ENCODE data around the gene SIGLECL1. TPM values are rescaled to one million over a fixed set of nuclear protein-coding genes. Genes with fewer than 3 reads are reported as not detected.
A peak's percentile ranks its signal among the peaks of the same experiment; 100 is the strongest.

Gene SIGLECL1
- not detected in 2 replicates for total RNA-seq (2011; cell fraction: chromatin; rRNA removed; ENCODE audit: low replicate concordance)
- total RNA-seq (2011; cell fraction: nucleolus; rRNA removed): not detected in 2 replicates
- not detected in 2 replicates for total RNA-seq (2011; cell fraction: nucleoplasm; rRNA removed)
- total RNA-seq (2014; rRNA removed) (not detected in 2 replicates), total RNA-seq (2014; rRNA removed; fragmentation: Illumina TruSeq; extraction: Trizol) (not detected in 2 replicates), total RNA-seq (2015; rRNA removed; fragmentation: Illumina TruSeq; extraction: Trizol) (not detected in 2 replicates), total RNA-seq (2021) (not detected in 2 replicates), polyA plus RNA-seq (2011; rRNA removed) (not detected in 2 replicates), polyA plus RNA-seq (2014; fragmentation: Illumina TruSeq; extraction: Trizol) (not detected in 2 replicates), polyA plus RNA-seq (2014; fragmentation: Nextera tagmentation; extraction: Ambion mirVana) (not detected), polyA plus RNA-seq (2014; rRNA removed) (not detected in 2 replicates), polyA minus RNA-seq (2011; rRNA and poly(A)+ RNA removed) (not detected in 2 replicates), Bru-seq, nascent RNA (percentile 8 among the genes with signal in this experiment), BruChase-seq, experiment 1, labeled RNA remaining after a 2-hour chase (percentile 19 among the genes with signal in this experiment), BruChase-seq, experiment 2, labeled RNA remaining after a 6-hour chase (percentile 15 among the genes with signal in this experiment)
- not detected in 2 replicates for polyA plus RNA-seq (2011; cell fraction: cytosol; rRNA removed)
- 0.15 and 0.17 TPM in 2 replicates for polyA plus RNA-seq (2011; cell fraction: nucleus; rRNA removed)
- not detected in 2 replicates for polyA plus RNA-seq (2012)
- not detected in 2 replicates for polyA minus RNA-seq (2011; cell fraction: cytosol; rRNA and poly(A)+ RNA removed)
- not detected in 2 replicates for polyA minus RNA-seq (2011; cell fraction: nucleus; rRNA and poly(A)+ RNA removed)
- long read RNA-seq, experiment 1: 0 reads
- long read RNA-seq, experiment 2: 0 reads
- long read RNA-seq, experiment 3: 0 reads

- ChIA-PET CTCF (ENCODE audit: low intra/inter-chr PET ratio) (no interaction called here), POLR2A (no interaction called here)
- H2AFZ ChIP-seq (ENCODE audit: low read depth, low read length): no peak within 1 kb of the TSS
- DNase-seq (ENCODE audit: extremely low read depth in 1 of 4, low spot score in 3 of 4) (peak in 1 of 4 experiments; percentile 22), ATAC-seq (no peak), FAIRE-seq (no peak)
- 83% methylated on average over 22 of the region's 23 CpGs for WGBS (ENCODE audit: insufficient coverage, low coverage, missing lambda C conversion rate)
- H3K9me3 ChIP-seq (replicated peaks; ENCODE audit: control insufficient read depth, insufficient read depth, low read depth, low read length): no peaks in the 10 kb centered on the region
- no peak within 1 kb of the TSS for H3K9ac ChIP-seq (ENCODE audit: insufficient read depth in 1 of 2, low read depth in 2 of 2, low read length in 2 of 2)
- no peaks in the 10 kb centered on the region for H3K36me3 ChIP-seq (ENCODE audit: control insufficient read depth, insufficient read depth, low read length)
- H3K9me1 ChIP-seq (ENCODE audit: control insufficient read depth, insufficient read depth, low read length): no peaks in the 10 kb centered on the region
- no peaks in the 10 kb centered on the region for H3K79me2 ChIP-seq (ENCODE audit: control insufficient read depth, insufficient read depth, low read length)
- no peak within 1 kb of the TSS for H3K4me2 ChIP-seq (ENCODE audit: insufficient read depth, low read length)
- no peak within 1 kb of the TSS for H3K4me3 ChIP-seq
- in situ Hi-C loops (cut with MboI): no loop called here
- TF ChIP-seq ZBTB33 (CRISPR knock-in tag; IDR thresholded peaks at IDR 0.05) (peak; percentile 88), ZNF124 (CRISPR knock-in tag; IDR thresholded peaks at IDR 0.05) (no peak)
- no peaks in the 10 kb centered on the region for H4K20me1 ChIP-seq (replicated peaks; ENCODE audit: control insufficient read depth, insufficient read depth, low read length)
- H3K4me1 ChIP-seq (replicated peaks in 1 of 2; ENCODE audit: control insufficient read depth in 2 of 2, insufficient read depth in 2 of 2, low read length in 2 of 2): peaks cover 0 to 7% of the 10 kb centered on the region in 2 experiments; a peak in 3 of 5 replicates
- H3K27me3 ChIP-seq (ENCODE audit: control insufficient read depth in 2 of 2, insufficient read depth in 2 of 2, low read length in 2 of 2): no peaks in the 10 kb centered on the region
- H3K27ac ChIP-seq (ENCODE audit: extremely low read depth, low read depth, low read length): no peak within 1 kb of the TSS
- no TSS peak for BruUV-seq (replicated peaks)
- intact Hi-C loops (cut with micrococcal nuclease): no loop called here
Observed at GRCh38 chr19:51250786-51251467, at the start of gene SIGLECL1. Gene SIGLECL1 (plus strand): TSS chr19:51251080. CDS start chr19:51264073, 12,993 bp downstream.
